ENCODE measurements around the gene FPR1. TPM values are rescaled to one million over a fixed set of nuclear protein-coding genes. Genes with fewer than 3 reads are reported as not detected.
A peak's percentile ranks its signal among the peaks of the same experiment; 100 is the strongest.

FPR1 gene
- total RNA-seq, 3 donors from 2014 or later = 3.6 to 14.5 TPM; not detected in 1

DNA sequence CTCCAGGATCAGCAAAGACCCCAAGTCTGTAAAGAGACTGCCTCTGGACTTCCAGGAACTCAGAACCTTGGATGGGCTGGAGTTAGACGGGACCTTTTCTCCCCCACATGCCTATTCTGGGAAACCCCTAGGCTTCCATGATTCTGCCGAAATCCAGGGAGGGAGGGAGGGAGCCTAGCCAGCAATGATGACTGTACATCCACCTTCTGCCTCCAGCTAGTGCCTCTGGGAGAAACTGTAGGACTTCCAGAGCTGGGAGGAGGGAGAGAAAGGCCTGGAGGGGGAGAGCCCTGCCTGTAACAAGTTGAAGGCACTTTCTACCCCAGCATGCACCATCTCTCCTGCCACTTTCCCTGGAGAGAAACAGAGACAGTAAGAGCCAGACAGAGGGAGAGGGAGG lies 21.9 kb downstream of the FPR1 start:
- no peak overlapping the region for H3K4me3 ChIP-seq
- no peaks in the 10 kb centered on the region for H3K36me3 ChIP-seq (ENCODE audit: low read depth)
- intact Hi-C loops (cut with DNase I, micrococcal nuclease) = no loop called here
- no peak for ATAC-seq
- no peak for DNase-seq
- H3K9me3 ChIP-seq = peaks cover 4% of the 10 kb centered on the region
- TF ChIP-seq, protein P1, sequence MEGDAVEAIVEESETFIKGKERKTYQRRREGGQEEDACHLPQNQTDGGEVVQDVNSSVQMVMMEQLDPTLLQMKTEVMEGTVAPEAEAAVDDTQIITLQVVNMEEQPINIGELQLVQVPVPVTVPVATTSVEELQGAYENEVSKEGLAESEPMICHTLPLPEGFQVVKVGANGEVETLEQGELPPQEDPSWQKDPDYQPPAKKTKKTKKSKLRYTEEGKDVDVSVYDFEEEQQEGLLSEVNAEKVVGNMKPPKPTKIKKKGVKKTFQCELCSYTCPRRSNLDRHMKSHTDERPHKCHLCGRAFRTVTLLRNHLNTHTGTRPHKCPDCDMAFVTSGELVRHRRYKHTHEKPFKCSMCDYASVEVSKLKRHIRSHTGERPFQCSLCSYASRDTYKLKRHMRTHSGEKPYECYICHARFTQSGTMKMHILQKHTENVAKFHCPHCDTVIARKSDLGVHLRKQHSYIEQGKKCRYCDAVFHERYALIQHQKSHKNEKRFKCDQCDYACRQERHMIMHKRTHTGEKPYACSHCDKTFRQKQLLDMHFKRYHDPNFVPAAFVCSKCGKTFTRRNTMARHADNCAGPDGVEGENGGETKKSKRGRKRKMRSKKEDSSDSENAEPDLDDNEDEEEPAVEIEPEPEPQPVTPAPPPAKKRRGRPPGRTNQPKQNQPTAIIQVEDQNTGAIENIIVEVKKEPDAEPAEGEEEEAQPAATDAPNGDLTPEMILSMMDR (IDR thresholded peaks at IDR 0.05) = no peak
- no peaks in the 10 kb centered on the region for H3K4me1 ChIP-seq (ENCODE audit: low read depth)

DNA sequence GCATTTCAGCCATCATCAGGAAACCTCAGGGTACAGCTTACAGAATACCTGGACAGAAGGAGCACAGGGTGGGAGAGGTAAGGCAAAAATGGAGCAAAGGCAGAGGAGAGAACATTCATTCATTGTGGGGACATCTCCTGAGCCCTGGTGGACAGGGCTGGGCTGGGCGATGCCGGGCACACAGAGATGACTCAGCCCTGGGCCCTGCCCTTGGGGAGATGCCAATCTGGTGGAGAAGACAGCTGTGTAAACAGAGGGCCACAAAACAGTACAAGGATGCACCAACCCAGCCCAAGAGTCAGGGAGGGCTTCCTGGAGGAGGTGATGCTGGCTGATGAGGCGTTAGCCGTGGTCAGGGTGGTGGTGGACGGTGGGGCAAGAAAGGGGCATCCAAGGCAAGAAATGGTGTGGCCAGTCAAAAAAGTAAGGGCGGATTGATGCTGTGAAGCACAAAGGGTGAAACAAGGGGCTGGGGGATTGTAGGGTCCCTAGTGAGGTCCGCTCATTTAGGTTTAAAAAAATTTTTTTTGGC lies 24.3 kb downstream of the FPR1 start:
- no peaks in the 10 kb centered on the region for H3K36me3 ChIP-seq (ENCODE audit: low read depth)
- ATAC-seq (peak; percentile 34), DNase-seq (no peak)
- no peaks in the 10 kb centered on the region for H3K4me1 ChIP-seq (ENCODE audit: low read depth)
- TF ChIP-seq, protein P1 (IDR thresholded peaks at IDR 0.05) = no peak
- intact Hi-C loops (cut with DNase I, micrococcal nuclease) = no loop called here
- peaks cover 4% of the 10 kb centered on the region for H3K9me3 ChIP-seq
- no peak overlapping the region for H3K4me3 ChIP-seq

DNA sequence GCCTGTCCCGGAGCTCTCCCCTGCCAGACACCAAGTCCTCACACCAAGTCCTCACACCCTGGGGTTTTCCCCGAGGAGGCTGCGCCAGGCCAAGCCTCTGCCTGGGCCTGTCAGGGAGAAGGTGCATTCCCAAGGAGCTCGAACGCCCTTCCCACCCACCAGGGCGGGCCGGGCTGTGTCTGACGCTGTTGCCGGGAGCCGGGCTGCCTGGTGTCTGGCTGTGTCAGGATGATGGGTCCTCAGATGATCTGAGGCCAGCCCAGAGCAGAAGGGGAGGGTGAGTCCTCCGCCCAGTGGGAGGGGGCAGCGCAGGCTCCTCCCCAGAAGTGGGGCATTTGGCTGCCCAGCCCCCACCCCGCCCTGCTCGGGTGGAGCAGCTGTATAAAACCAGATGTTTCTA lies 25.6 kb downstream of the FPR1 start:
- H3K4me1 ChIP-seq (ENCODE audit: low read depth) = no peaks in the 10 kb centered on the region
- TF ChIP-seq, protein P1 (IDR thresholded peaks at IDR 0.05) = no peak
- DNase-seq (peak; percentile 25 to 71 (median 32)), ATAC-seq (peak; percentile 74)
- H3K4me3 ChIP-seq = no peak overlapping the region
- no peaks in the 10 kb centered on the region for H3K36me3 ChIP-seq (ENCODE audit: low read depth)
- peaks cover 4% of the 10 kb centered on the region for H3K9me3 ChIP-seq
- intact Hi-C loops (cut with DNase I, micrococcal nuclease) = no loop called here

DNA sequence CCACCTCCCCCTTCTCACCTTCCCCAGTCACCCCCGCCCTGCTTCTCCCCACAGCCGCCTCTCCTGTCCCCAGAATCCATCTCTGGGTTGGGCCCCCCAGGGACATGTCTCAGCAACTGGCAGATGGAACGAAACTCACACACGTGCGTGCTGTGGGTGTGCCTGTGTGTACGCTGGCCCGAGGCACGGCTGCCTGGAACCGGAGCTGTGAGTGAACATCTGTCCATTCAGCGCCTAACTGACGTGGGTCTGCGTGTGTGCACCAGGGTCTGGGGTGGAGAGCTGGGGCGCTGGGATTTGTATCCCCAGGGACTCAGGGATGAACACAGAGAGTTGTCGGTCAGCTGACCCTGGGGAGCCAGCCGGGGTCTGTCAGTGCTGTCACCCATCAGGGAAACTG lies 27.1 kb downstream of the FPR1 start:
- Histone ChIP-seq H3K4me3 (no peak overlapping the region), H3K36me3 (ENCODE audit: low read depth) (no peaks in the 10 kb centered on the region), H3K4me1 (ENCODE audit: low read depth) (no peaks in the 10 kb centered on the region), H3K9me3 (no peaks in the 10 kb centered on the region)
- ATAC-seq (no peak), DNase-seq (no peak)
- intact Hi-C loops (cut with DNase I, micrococcal nuclease) = no loop called here
- TF ChIP-seq, protein P1 (IDR thresholded peaks at IDR 0.05) = no peak

DNA sequence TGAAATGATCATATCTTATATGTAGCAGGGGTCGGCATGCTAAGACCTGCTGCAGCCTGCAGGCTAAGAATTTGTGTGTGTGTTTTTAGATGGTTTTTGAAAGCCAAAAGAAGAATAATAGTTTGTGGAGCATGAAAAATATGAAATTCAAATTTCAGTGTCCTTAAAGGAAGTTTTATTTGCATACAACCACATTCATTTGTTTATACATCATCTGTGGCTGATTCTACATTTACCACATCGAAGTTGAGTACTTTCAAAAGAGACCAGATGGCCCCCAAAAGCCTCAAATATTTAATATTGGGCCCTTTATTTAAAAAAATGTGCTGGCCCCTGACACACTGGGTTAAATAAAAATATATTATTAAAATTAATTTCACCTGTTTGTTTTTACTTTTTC lies 29.2 kb downstream of the FPR1 start:
- H3K4me3 ChIP-seq = no peak overlapping the region
- no peaks in the 10 kb centered on the region for H3K9me3 ChIP-seq
- DNase-seq (no peak), ATAC-seq (no peak)
- TF ChIP-seq, protein P1 (IDR thresholded peaks at IDR 0.05) = no peak
- intact Hi-C loops (cut with DNase I, micrococcal nuclease) = no loop called here
- H3K4me1 ChIP-seq (ENCODE audit: low read depth) = no peaks in the 10 kb centered on the region
- no peaks in the 10 kb centered on the region for H3K36me3 ChIP-seq (ENCODE audit: low read depth)

DNA sequence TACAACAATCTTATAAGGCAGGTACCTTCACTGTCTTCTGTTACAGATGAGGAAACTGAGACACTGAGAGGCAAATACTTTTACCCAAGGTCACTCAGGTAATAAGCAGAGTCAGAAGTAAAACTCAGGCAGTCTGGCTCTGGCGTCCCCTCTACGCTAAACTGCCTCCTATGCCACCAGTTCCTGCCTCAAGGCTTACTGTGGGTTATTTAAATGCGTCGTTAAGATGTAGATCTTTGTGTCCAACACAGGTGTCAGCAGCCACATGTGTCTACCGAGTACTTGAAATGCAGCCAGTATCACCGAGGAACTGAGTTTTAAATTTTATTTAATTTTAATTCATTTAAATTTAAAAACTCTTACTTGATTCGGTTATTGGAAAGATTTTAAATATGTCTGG lies 29.8 kb downstream of the FPR1 start:
- DNase-seq = no peak
- no peak for ATAC-seq
- intact Hi-C loops (cut with DNase I, micrococcal nuclease) = no loop called here
- TF ChIP-seq, protein P1 (IDR thresholded peaks at IDR 0.05) = no peak
- Histone ChIP-seq H3K4me1 (ENCODE audit: low read depth) (no peaks in the 10 kb centered on the region), H3K4me3 (no peak overlapping the region), H3K9me3 (no peaks in the 10 kb centered on the region), H3K36me3 (ENCODE audit: low read depth) (no peaks in the 10 kb centered on the region)
